Loucy (cell line): ENCODE results near the gene TMEM53.
A peak's percentile ranks its signal among the peaks of the same experiment; 100 is the strongest.
"Not testable (repeated sequence)": the region's sequence is repeated elsewhere in the genome, so short reads cannot be mapped to it uniquely, and the experiment has no call there.

Source experiments
- H2AFZ ChIP-seq: fragments of 200-600 bp; sonication (generic); 2 replicates; pipeline ENCODE4 v1.6.0; 2016; ENCODE audit warnings: antibody characterized with exemption, mild to moderate bottlenecking, low read length, moderate library complexity
- H3F3A ChIP-seq: fragments of 200-600 bp; 2 replicates; pipeline ENCODE4 v1.6.0; 2016; ENCODE audit warnings: antibody characterized with exemption, low read depth, mild to moderate bottlenecking
- H3K27me3 ChIP-seq: fragments of 200-600 bp; sonication (generic); 2 replicates; pipeline ENCODE4 v1.6.1; 2014; ENCODE audit warnings: low read length, mild to moderate bottlenecking; ENCODE audit not compliant: insufficient read depth, poor library complexity, severe bottlenecking
- H3K36me3 ChIP-seq: fragments of 200-600 bp; sonication (generic); 2 replicates; pipeline ENCODE4 v1.6.1; 2016; ENCODE audit warnings: low read length; ENCODE audit not compliant: insufficient read depth
- H3K4me1 ChIP-seq: fragments of 200-600 bp; sonication (generic); 2 replicates; pipeline ENCODE4 v1.5.1; 2014; ENCODE audit warnings: low read length, mild to moderate bottlenecking; ENCODE audit not compliant: insufficient read depth, poor library complexity, severe bottlenecking
- H3K4me2 ChIP-seq: fragments of 200-600 bp; sonication (generic); 2 replicates; pipeline ENCODE4 v1.6.0; 2014; ENCODE audit warnings: antibody characterized with exemption, low read length, low read depth, mild to moderate bottlenecking; ENCODE audit not compliant: poor library complexity, severe bottlenecking
- H3K4me3 ChIP-seq: fragments of 200-600 bp; sonication (generic); 2 replicates; pipeline ENCODE4 v1.5.1; 2014; ENCODE audit warnings: low read length, mild to moderate bottlenecking, mixed read lengths; ENCODE audit not compliant: poor library complexity, severe bottlenecking
- H3K79me2 ChIP-seq: fragments of 200-600 bp; sonication (generic); 2 replicates; pipeline ENCODE4 v1.6.1; 2014; ENCODE audit warnings: low read length; ENCODE audit not compliant: insufficient read depth
- H3K9ac ChIP-seq: fragments of 200-600 bp; sonication (generic); 2 replicates; pipeline ENCODE4 v1.6.0; 2014; ENCODE audit warnings: mild to moderate bottlenecking, low read depth, low read length, moderate library complexity; ENCODE audit not compliant: poor library complexity, severe bottlenecking
- H3K9me2 ChIP-seq: fragments of 200-600 bp; sonication (generic); replicated peaks from 2 replicates; pipeline ENCODE4 v1.6.1; 2016; ENCODE audit warnings: low read depth, low read length, mixed read lengths
- H3K9me3 ChIP-seq: fragments of 200-600 bp; sonication (generic); 2 replicates; pipeline ENCODE4 v1.6.1; 2014; ENCODE audit warnings: mild to moderate bottlenecking, antibody characterized with exemption, low read length, low read depth; ENCODE audit not compliant: insufficient read depth
- H4K20me1 ChIP-seq: fragments of 200-600 bp; sonication (generic); 2 replicates; pipeline ENCODE4 v1.6.0; 2014; ENCODE audit warnings: antibody characterized with exemption, low read length, mild to moderate bottlenecking; ENCODE audit not compliant: insufficient read depth, poor library complexity, severe bottlenecking
- CTCF ChIP-seq: fragments of 200-600 bp; sonication (generic); conservative IDR thresholded peaks from 2 replicates; pipeline ENCODE4 v1.5.1; 2014; ENCODE audit warnings: mild to moderate bottlenecking, antibody characterized with exemption, low read length
- EZH2phosphoT487 ChIP-seq: fragments of 200-600 bp; IDR thresholded peaks from 2 replicates; pipeline ENCODE4 v1.6.1; 2018; ENCODE audit warnings: antibody characterized with exemption, mild to moderate bottlenecking, moderate library complexity, borderline replicate concordance

Gene TMEM53

GRCh38 chr1:44672961-44673674 lies 1.2 kb downstream of the TMEM53 start:
- Histone ChIP-seq H3K79me2 (no peaks in the 10 kb centered on the region), H3K4me2 (peak overlapping the region; percentile 88), H3K9me2 (no peaks in the 10 kb centered on the region), H4K20me1 (no peaks in the 10 kb centered on the region), H3K27me3 (no peaks in the 10 kb centered on the region), H3K9me3 (no peaks in the 10 kb centered on the region), H3K4me1 (peaks cover 38% of the 10 kb centered on the region), H3F3A (no peaks in the 10 kb centered on the region), H3K36me3 (no peaks in the 10 kb centered on the region), H2AFZ (no peak overlapping the region), H3K4me3 (peak overlapping the region; percentile 79), H3K9ac (peak overlapping the region; percentile 71)
- no peak for TF ChIP-seq CTCF
- no peak for TF ChIP-seq EZH2phosphoT487

DNA sequence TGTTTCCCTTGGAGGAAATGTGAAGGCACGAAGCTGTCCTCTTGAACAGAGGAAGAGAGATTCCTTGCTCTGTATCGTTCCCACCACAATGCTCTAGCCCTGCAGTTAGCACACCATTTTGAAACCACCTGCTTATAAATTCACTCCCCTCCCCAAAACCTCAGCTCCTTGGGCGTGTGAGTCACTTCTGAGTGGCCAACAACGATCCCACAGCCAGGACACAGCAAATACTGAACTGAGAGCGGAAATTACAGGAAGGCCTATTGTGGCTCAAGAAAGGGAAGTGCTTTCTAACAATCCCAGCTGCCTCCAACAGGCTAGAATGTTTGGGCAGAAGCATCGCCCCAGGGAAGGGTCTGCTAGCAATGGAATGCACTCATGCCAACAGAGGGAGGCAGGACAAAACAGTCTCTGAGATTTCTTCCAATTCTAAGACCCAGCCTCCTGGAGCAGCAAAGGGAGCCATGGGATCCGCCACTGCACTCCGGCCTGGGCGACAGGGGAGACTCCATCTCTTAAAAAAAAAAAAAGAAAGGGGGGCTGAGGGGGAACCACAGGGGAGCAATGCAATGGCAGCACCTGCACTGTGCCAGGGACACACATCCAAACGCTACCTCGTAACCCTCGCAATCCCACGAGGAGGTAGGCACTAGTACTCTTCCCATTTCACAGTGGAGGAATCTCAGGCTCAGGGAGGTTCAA lies 1.9 kb downstream of the TMEM53 start:
- Histone ChIP-seq H2AFZ (peak overlapping the region; percentile 64), H3K79me2 (no peaks in the 10 kb centered on the region), H4K20me1 (no peaks in the 10 kb centered on the region), H3F3A (no peaks in the 10 kb centered on the region), H3K4me2 (peak overlapping the region; percentile 88), H3K4me3 (peak overlapping the region; percentile 79), H3K4me1 (peaks cover 38% of the 10 kb centered on the region), H3K9ac (peak overlapping the region; percentile 71), H3K27me3 (no peaks in the 10 kb centered on the region), H3K36me3 (no peaks in the 10 kb centered on the region), H3K9me3 (no peaks in the 10 kb centered on the region), H3K9me2 (no peaks in the 10 kb centered on the region)
- TF ChIP-seq CTCF, result no peak
- TF ChIP-seq EZH2phosphoT487, result no peak

- Histone ChIP-seq H3K9me3 (no peaks in the 10 kb centered on the region), H4K20me1 (no peaks in the 10 kb centered on the region), H3F3A (no peaks in the 10 kb centered on the region; the same call in 1 of the 2 replicates), H3K9ac (no peak overlapping the region), H3K9me2 (no peaks in the 10 kb centered on the region), H3K27me3 (no peaks in the 10 kb centered on the region), H3K79me2 (no peaks in the 10 kb centered on the region), H2AFZ (no peak overlapping the region), H3K4me3 (no peak overlapping the region), H3K4me2 (no peak overlapping the region), H3K4me1 (peaks cover 27% of the 10 kb centered on the region), H3K36me3 (no peaks in the 10 kb centered on the region)
- TF ChIP-seq CTCF (no peak), EZH2phosphoT487 (no peak)
These were observed 3.3 kb downstream of the TMEM53 start for GRCh38 chr1:44670751-44671640.

- not testable (repeated sequence) for H3K9me3 ChIP-seq, H3K9me2 ChIP-seq, H3K4me3 ChIP-seq, H3K9ac ChIP-seq, H3K36me3 ChIP-seq, H3K79me2 ChIP-seq, H3K4me1 ChIP-seq, H3K27me3 ChIP-seq, H4K20me1 ChIP-seq, H2AFZ ChIP-seq, H3K4me2 ChIP-seq, H3F3A ChIP-seq
These were observed 7.6 kb downstream of the TMEM53 start for GRCh38 chr1:44666719-44667118.
